ENCODE measurements around the gene ZFP92.

The ZFP92 gene

GRCh38 chrX:153441296-153441695 is 30.0 kb downstream of the ZFP92 start:
- H3K4me3 ChIP-seq (ENCODE audit: low read depth, low read length), result no peak overlapping the region
- TF ChIP-seq CTCF (IDR thresholded peaks at IDR 0.05; ENCODE audit: borderline replicate concordance, insufficient read depth, low read depth, low read length), result no peak

- no peak overlapping the region for H3K4me3 ChIP-seq (ENCODE audit: low read depth, low read length)
- TF ChIP-seq CTCF (IDR thresholded peaks at IDR 0.05; ENCODE audit: borderline replicate concordance, insufficient read depth, low read depth, low read length), result no peak
These were observed 30.7 kb downstream of the ZFP92 start for GRCh38 chrX:153441981-153442380.

DNA sequence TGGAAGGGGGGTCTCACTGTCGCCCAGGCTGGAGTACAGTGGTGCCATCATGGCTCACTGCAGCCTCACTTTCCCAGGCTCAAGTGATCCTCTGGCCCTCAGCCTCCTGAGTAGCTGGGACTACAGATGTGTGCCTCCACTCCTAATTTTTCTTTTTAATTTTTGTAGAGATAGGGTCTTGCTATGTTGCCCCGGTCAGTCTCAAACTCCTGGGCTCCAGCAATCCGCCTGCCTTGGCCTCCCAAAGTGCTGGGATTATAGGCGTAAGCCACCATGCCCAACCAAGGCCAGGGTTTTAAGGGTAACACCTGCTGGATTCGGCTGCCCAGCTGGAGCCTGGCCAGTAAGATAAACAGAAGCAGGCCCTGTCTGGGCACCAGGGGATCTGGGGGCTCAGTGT is 31.2 kb downstream of the ZFP92 start:
- TF ChIP-seq CTCF (IDR thresholded peaks at IDR 0.05; ENCODE audit: borderline replicate concordance, insufficient read depth, low read depth, low read length), result no peak
- H3K4me3 ChIP-seq (ENCODE audit: low read depth, low read length), result no peak overlapping the region

DNA sequence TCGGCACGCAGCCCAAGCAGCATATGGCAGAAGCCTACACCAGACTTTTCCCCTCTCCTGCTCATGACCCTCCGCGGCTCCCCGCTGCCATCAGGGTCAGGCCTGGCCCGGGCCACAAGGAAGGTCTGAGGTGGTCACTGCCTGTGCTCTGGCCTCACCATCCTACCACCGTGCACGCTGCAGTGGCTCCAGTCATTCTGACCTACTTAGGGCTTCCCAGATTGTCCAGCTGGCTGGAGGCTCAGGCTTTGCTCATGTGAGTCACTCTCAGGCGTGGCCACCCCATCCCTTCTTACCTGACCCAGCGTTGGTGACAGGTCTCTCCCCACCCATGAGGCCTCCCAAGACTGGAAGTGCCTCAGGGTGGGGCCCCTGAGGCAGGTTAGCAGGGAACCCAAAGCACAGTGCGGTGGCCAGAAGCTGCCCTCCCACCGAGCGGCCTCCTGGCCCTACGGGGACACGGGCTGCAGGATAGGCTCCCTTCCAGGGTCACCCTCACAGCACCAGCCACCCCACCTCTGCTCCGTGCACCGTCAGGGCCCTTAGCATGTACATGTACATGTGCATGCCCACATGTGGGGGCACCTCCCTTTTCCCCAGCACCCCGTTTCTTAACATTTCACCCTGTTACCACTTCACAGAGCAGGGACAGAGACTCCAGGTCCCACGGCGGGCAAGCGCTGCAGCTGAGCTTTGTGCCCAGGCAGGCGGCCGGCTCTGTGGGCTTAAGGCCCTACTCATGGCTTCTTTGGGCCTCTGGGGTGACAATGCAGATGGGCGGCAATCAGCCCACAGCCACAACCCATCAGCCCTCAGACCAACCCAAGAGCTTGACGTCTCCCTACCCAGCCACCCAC is 32.4 kb downstream of the ZFP92 start:
- TF ChIP-seq CTCF (IDR thresholded peaks at IDR 0.05; ENCODE audit: borderline replicate concordance, insufficient read depth, low read depth, low read length), result no peak
- no peak overlapping the region for H3K4me3 ChIP-seq (ENCODE audit: low read depth, low read length)

- no peak overlapping the region for H3K4me3 ChIP-seq (ENCODE audit: low read depth, low read length)
- TF ChIP-seq CTCF (IDR thresholded peaks at IDR 0.05; ENCODE audit: borderline replicate concordance, insufficient read depth, low read depth, low read length), result no peak
These were observed 33.2 kb downstream of the ZFP92 start for GRCh38 chrX:153444333-153445011.

DNA sequence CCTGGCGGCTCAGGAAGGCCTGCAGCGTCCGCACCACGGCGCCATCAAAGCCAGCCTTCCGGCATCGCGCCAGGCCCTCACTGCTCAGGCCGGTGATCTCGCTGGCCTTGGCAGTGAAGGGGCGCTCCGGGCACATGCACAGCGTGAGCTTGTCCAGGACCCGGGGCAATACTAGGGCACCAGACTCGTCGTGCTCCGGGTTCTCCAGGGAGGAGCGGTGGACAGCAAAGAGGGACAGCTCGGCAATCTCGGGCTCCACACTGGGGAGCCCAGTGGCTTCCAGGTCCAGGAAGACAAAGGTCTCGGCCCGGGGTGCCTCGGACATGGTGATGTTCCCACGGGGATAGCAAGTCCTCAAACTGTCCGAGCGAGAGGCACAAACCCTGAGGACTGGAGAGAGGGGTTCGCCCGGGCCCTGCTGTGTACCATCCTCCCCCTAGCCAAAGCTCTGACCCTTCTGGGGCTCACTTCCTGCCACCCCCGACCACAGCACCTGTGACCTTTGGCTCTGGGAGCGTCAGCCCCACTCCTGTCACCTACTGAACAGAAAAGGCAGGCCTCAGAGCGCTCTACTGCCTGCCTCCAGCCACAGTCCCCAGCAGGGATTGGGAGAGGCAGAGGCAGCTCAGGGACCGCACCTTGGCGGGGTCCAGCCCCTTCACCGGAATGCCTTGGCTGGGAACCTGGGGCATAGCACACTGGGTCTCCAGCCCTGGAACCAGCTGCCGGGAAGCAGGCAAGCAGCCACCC is 34.0 kb downstream of the ZFP92 start:
- TF ChIP-seq CTCF (IDR thresholded peaks at IDR 0.05; ENCODE audit: borderline replicate concordance, insufficient read depth, low read depth, low read length), result no peak
- no peak overlapping the region for H3K4me3 ChIP-seq (ENCODE audit: low read depth, low read length)
